ES-I3 (cell line): ENCODE measurements around the gene SBK1.

Source experiments
- H3K36me3 ChIP-seq: 2 replicates; pipeline ENCODE4 v1.6.1; 2013; ENCODE audit warnings: mild to moderate bottlenecking, low read length, control low read depth, moderate library complexity; ENCODE audit not compliant: insufficient read depth
- H3K4me1 ChIP-seq: 2 replicates; pipeline ENCODE4 v1.6.1; 2013; ENCODE audit warnings: mild to moderate bottlenecking, control low read depth, low read length; ENCODE audit not compliant: insufficient read depth
- H3K9ac ChIP-seq: 2 replicates; pipeline ENCODE4 v1.6.1; 2013; ENCODE audit warnings: low read depth, mild to moderate bottlenecking, low read length, moderate library complexity
- H3K9me3 ChIP-seq: 2 replicates; pipeline ENCODE4 v1.6.1; 2013; ENCODE audit warnings: mild to moderate bottlenecking, low read length, moderate library complexity; ENCODE audit not compliant: control insufficient read depth, insufficient read depth

Gene SBK1

DNA sequence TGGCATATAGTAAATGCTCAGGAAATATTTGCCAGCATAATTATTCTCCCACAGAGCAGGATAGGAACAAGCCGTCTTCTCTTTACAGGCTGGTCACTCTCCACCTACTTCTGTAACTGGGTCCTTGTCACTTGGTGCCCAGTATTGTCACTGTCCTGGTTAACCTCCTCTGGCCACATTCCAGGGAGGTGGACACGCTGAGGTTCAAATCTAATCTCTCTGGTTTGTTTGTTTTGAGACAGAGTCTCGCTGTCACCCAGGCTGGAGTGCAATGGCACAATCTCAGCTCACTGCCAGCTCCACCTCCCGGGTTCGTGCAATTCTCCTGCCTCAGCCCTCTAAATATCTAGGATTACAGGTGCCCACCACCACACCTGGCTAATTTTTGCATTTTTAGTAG lies 15.6 kb downstream of the SBK1 start:
- no peak overlapping the region for H3K9ac ChIP-seq
- no peaks in the 10 kb centered on the region for H3K4me1 ChIP-seq
- H3K36me3 ChIP-seq: peaks cover 3% of the 10 kb centered on the region
- H3K9me3 ChIP-seq: no peaks in the 10 kb centered on the region

DNA sequence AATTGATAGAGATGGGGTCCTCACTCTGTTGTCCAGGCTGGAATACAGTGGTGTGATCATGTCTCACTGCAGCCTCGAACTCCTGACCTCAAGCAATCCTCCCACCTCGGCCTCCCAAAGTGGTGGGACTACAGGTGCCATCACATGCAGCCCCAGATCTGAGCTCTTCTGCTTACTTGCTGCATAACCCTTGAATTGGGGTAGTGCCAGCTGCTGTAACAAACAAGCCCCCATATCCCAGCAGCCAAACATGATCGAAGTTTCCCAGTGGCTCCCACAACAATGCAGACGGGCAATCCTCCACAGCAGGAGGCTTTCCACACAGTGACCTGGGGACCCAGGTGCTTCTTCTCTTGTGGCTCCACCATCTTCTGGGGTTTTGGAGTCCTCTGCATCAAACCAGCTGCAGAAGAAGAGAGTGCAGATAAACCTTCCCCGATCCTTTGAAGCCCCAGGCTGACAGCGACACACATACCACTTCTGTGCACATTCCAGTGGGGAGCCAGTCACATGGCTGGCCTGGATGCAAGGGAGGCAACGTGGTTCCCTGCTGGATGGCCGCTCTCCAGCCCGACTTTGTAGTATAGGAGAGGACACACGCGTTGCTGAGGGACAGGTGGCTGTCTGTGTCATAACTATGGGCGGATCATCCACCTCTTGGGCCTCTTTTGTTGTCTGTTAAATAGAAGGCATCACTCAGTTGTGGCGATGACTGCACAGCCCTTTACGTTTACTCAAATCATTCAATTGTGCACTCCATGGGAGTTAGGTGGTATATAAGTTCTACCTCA lies 16.7 kb downstream of the SBK1 start:
- Histone ChIP-seq H3K36me3 (peaks cover 3% of the 10 kb centered on the region), H3K4me1 (no peaks in the 10 kb centered on the region), H3K9me3 (no peaks in the 10 kb centered on the region), H3K9ac (no peak overlapping the region)

DNA sequence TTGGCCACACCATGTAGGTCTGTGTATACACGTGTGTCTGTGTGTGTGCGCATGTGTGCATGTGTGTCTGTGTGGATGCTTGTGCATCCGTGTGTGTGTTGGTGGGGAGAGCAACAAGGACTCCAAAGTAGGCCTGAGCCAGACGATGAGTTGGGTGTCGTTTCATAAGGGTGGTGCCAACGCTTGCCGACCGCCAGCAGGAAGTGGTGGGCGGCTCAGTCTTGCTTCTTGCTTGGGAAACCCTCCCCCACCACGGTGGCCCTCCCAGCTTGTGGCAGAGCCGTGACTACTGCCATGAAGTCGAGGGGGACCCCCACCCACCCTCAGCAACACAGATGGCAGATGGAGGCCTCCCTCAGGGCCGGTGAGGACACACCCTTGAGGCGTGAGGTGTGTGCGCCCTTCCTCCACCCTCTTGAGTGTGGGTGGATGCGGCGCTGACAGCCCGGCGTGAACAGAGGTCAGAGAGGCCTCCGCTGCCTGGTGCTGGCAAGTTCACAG lies 17.5 kb downstream of the SBK1 start:
- no peaks in the 10 kb centered on the region for H3K4me1 ChIP-seq
- H3K9ac ChIP-seq: no peak overlapping the region
- H3K36me3 ChIP-seq: peaks cover 3% of the 10 kb centered on the region
- H3K9me3 ChIP-seq: no peaks in the 10 kb centered on the region

DNA sequence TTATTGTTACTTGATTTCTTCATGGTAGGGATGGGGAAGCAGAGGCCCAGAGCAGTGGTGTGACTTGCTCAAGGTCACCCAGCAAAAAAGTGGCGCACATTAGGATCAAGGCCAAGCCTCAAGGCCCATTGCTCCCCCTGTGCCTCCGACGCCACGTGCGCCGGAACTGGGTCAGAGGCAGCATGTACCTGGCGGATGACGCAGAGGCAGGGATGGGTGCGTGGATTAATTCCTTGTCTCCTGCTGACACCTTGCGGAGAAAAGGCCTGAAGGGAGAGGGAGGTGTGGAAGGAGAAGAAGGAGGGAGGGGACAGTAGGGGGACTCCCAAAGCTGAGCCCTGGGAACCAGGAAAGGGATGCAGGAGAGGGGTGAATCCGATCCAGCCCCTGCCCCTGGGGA lies 18.5 kb downstream of the SBK1 start:
- H3K36me3 ChIP-seq: peaks cover 3% of the 10 kb centered on the region
- no peaks in the 10 kb centered on the region for H3K4me1 ChIP-seq
- no peak overlapping the region for H3K9ac ChIP-seq
- H3K9me3 ChIP-seq: no peaks in the 10 kb centered on the region

DNA sequence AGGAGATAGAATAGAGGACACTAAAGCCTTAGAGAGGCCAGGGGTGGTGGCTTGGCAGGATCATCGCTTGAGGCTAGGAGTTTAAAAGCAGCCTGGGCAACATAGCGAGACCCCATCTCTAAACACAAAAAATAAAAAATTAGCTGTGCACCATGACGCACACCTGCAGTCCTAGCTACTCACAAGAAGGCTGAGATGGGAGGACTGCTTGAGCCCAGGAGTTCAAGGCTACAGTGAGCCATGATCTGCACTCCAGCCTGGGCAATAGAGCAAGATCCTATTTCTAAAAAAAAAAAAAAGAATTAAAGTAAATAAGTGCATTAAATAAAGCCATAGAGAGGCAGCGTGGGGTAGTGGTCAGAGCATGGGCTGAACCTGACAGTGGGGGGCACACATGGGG lies 19.1 kb downstream of the SBK1 start:
- Histone ChIP-seq H3K36me3 (peaks cover 3% of the 10 kb centered on the region), H3K4me1 (no peaks in the 10 kb centered on the region), H3K9ac (no peak overlapping the region), H3K9me3 (no peaks in the 10 kb centered on the region)

DNA sequence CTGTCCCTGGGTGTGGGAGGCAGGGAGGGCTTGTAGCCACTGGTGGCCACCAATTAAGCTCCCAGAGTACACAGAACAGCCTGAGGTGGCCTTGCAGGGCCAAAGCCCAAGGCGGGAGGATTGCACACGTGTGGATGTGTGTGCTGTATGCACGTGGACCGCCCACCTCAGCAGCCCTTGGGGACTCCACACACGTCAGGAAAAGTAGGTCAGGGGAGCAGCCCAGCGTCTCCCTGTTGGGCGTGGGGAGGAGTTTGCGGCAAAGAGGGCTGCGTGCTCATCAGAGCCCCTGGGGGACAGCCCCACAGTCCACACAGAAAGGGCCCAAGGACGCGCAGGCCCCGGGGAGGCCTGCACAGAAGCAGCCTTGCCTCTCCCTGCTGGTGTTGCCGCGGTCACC lies 19.6 kb downstream of the SBK1 start:
- Histone ChIP-seq H3K4me1 (no peaks in the 10 kb centered on the region), H3K9ac (no peak overlapping the region), H3K9me3 (no peaks in the 10 kb centered on the region)

DNA sequence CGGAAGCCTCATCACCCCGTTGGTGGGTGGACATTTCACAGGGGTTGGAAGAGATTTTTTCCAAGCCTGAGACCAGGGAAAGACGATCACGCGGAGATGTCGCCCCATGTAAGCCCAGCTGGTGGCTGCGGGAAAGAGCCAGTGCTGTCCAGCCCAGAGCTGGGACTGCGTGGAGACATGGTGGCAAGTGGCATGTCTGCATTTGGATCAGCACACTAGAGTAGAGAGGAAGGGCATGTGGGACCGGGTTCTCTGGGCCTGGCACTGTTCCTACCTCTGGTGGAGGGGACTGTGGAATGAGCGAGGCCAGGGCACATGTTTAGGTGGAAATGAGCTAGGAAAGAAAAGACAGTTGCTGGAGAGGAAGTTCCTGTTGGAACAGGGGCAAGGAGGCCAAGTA lies 20.0 kb downstream of the SBK1 start:
- Histone ChIP-seq H3K36me3 (peaks cover 3% of the 10 kb centered on the region), H3K9ac (no peak overlapping the region), H3K9me3 (no peaks in the 10 kb centered on the region), H3K4me1 (no peaks in the 10 kb centered on the region)

More for the DNA sequence above, 19.6 kb downstream of the SBK1 start:
- peaks cover 3% of the 10 kb centered on the region for H3K36me3 ChIP-seq

DNA sequence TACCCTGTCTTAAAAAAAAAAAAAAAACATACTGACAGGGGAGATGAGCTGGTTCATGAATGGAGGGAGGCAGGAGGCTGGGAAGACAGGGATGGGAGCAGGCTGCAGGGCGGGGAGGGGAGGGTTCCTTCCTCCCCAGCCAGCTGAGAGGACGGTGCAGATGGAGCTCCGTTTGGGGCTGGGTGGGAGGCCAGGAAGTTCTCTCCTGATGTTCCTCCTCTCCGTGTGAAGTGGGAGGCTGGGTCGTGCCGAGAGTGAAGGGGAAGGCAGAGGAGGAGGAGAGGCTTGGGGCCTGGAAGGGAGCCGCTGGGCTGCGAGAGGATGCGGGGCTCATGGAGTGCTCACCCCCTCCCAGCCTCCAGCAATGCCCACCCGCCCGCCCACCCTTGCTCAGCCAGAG lies 21.3 kb downstream of the SBK1 start:
- Histone ChIP-seq H3K4me1 (no peaks in the 10 kb centered on the region), H3K9me3 (no peaks in the 10 kb centered on the region), H3K36me3 (peaks cover 3% of the 10 kb centered on the region), H3K9ac (no peak overlapping the region)

DNA sequence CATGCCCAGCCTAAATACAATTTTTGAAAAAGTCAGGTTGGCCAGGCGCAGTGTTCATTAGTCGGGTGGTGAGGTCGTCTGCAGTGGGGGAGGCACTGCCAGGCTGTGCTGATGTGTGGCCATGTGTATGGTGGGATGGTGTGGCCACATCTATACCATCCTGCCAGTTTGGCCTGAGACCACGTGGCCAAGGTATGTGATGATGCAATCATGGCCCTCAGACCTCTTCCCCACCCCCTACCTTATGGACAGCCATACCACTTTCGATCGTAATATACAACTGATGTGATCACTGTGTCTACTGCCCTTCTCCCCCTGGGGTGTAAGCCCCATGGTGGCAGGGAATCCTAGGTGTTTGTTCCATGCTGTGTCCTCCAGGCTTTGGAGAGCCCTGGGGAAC lies 23.7 kb downstream of the SBK1 start:
- Histone ChIP-seq H3K9ac (no peak overlapping the region), H3K36me3 (no peaks in the 10 kb centered on the region), H3K9me3 (no peaks in the 10 kb centered on the region), H3K4me1 (no peaks in the 10 kb centered on the region)

DNA sequence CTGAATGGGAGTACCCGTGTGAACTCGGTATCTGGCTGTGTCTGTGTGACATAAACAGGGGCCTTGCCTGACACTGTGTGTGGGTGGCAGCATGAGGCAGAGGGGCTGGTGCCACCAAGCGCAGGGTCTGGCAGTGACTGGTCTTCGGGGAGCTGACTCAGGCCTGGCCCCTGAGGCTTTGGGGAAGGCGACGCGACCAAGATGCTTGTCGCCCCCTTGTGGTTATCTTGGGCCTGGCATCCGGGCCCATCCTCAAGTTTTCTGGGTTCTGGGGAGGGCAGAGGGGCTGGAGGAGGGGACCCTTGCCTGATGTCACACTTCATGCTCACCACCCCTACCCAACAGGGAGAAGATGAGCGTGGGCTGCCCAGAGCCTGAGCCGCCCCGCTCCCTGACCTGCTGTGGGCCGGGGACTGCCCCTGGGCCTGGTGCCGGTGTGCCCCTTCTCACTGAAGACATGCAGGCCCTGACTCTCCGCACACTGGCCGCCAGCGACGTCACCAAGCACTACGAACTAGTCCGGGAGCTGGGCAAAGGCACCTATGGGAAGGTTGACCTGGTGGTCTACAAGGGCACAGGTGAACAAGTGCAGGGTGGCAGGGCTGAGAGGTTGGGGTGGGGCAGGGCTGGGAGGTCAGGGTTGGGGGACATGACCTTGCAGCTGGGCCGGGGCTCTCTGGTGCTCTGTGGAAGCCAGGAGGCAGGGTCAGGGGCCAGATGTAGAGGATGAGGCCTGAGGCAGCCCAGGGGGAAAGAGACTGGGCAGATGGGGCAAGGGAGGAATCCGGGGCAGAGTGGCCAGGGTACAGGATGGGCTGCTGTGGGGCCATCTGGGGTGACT lies 24.9 kb downstream of the SBK1 start:
- H3K9ac ChIP-seq: no peak overlapping the region
- no peaks in the 10 kb centered on the region for H3K36me3 ChIP-seq
- H3K9me3 ChIP-seq: no peaks in the 10 kb centered on the region
- H3K4me1 ChIP-seq: no peaks in the 10 kb centered on the region; the same call in 1 of the 2 replicates

DNA sequence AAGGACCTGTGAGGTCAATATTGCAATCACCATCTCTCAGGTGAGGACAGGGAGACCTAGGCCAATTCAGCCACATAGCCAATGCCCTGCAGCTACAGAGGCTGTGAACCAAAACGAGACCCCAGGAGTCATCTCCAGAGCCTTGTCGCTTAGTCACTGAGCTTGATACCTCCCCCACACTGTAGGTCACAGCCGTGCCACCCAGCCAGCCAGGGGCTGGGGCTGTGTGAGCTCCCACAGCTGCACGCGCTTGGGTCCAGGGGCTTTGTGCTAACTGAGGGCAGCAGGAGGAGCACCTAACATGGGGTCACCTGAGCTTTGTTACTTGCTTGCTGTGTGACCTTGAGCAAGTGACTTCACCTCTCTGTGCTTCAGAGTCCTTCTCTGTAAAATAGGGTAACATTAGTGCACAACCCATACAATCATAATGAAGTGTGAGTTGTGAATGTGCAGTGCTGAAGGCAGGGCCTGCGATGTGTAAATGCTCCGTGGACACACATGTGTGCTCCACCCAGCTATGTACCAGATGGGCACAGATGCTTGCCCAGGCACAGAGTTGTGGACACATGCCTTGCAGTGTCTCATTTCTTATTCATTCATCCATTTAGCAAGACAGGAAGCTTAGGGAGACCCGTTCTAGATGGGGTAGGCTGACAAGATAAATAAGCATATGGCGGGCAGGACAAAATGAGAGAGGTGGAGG lies 25.9 kb downstream of the SBK1 start:
- Histone ChIP-seq H3K9ac (no peak overlapping the region), H3K36me3 (no peaks in the 10 kb centered on the region), H3K9me3 (no peaks in the 10 kb centered on the region), H3K4me1 (no peaks in the 10 kb centered on the region; the same call in 1 of the 2 replicates)

DNA sequence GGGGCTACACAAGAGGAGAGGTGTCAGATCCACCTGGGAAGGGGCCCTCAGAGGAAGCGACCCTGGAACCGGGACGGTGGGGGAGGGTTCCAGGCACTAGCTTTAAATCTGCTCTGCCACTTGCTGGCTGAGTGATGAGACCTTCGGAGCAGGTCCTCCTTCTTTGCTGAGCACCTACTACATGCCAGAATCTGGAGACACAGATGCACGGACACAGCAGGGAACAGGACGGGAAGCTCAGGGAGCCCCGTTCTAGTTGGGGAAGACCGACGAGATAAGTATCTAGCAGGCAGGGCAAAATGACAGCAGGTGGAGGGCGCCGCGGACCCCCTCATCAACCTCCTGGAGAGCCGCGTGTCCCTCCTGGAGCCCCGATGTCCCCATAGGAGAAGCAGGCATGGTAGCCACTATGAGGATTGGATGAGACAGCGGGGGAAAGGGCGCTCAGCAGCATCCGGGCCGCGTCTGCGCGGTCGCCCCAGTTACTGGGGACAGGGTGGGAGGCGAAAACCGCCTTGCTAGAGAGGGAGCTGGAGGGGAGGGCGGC lies 27.2 kb downstream of the SBK1 start:
- Histone ChIP-seq H3K9ac (no peak overlapping the region), H3K36me3 (no peaks in the 10 kb centered on the region)

DNA sequence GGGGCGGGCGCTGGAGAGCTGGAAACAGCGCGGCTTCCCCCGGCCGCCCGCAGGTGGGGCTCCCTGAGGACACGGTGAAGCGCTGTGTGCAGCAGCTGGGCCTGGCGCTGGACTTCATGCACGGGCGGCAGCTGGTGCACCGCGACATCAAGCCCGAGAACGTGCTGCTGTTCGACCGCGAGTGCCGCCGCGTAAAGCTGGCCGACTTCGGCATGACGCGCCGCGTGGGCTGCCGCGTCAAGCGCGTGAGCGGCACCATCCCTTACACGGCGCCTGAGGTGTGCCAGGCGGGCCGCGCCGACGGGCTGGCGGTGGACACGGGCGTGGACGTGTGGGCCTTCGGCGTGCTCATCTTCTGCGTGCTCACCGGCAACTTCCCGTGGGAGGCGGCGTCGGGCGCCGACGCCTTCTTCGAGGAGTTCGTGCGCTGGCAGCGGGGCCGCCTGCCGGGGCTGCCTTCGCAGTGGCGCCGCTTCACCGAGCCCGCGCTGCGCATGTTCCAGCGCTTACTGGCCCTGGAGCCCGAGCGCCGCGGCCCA lies 27.8 kb downstream of the SBK1 start:
- no peaks in the 10 kb centered on the region for H3K9me3 ChIP-seq
- no peak overlapping the region for H3K9ac ChIP-seq
- no peaks in the 10 kb centered on the region for H3K36me3 ChIP-seq
- H3K4me1 ChIP-seq: no peaks in the 10 kb centered on the region; the same call in 1 of the 2 replicates

More for the DNA sequence above, 27.2 kb downstream of the SBK1 start:
- Histone ChIP-seq H3K4me1 (no peaks in the 10 kb centered on the region; the same call in 1 of the 2 replicates), H3K9me3 (no peaks in the 10 kb centered on the region)

DNA sequence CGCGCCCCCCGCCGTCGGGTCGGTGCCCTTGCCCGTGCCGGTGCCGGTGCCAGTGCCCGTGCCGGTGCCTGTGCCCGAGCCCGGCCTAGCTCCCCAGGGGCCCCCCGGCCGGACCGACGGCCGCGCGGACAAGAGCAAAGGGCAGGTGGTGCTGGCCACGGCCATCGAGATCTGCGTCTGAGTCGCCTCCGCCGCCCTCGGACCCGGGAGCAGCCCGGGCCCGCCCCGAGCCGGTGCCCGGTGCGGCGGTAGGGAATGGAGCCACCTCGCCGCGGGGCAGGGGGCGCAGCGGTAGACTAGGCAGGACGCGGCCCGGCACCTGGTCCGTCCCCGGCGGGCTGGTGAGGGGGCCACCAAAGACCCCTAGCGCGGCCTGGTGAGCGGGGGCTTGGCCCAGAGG lies 28.4 kb downstream of the SBK1 start:
- Histone ChIP-seq H3K9ac (no peak overlapping the region), H3K9me3 (no peaks in the 10 kb centered on the region), H3K36me3 (no peaks in the 10 kb centered on the region), H3K4me1 (no peaks in the 10 kb centered on the region; the same call in 1 of the 2 replicates)
